ENCODE data around the gene ENPP1.

ENPP1 gene

DNA sequence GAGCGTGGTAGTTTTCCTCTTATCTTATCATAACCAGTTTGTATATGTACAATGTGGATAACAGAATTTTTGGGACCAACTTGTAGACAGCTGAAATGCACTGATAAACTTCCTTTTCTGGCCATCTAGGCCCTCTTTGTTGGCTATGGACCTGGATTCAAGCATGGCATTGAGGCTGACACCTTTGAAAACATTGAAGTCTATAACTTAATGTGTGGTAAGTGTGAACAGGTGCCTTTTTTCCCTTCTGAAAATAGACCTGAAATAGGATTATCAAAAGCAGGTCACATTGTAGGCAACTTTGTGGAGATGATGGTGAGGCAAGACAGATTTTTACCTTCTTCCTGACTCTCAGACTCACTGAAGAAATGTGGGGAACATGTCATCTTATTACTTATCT is 67.8 kb downstream of the ENPP1 start:
- Histone ChIP-seq H3K9me3 (ENCODE audit: control insufficient read depth in 2 of 2, low read length in 2 of 2) (no peaks in the 10 kb centered on the region), H3K27me3 (ENCODE audit: control insufficient read depth in 1 of 2, insufficient read depth in 2 of 2, low read length in 2 of 2) (no peaks in the 10 kb centered on the region), H3K9ac (ENCODE audit: low read length in 2 of 2) (no peak overlapping the region), H3K27ac (ENCODE audit: low read length) (no peak overlapping the region), H3K36me3 (ENCODE audit: control insufficient read depth in 2 of 2, insufficient read depth in 2 of 2, low read length in 2 of 2) (peaks cover under 1 to 4% of the 10 kb centered on the region in 2 donors), H3K4me3 (ENCODE audit: low read length in 2 of 2) (no peak overlapping the region), H3K4me1 (ENCODE audit: control insufficient read depth, insufficient read depth, low read length) (no peaks in the 10 kb centered on the region)

DNA sequence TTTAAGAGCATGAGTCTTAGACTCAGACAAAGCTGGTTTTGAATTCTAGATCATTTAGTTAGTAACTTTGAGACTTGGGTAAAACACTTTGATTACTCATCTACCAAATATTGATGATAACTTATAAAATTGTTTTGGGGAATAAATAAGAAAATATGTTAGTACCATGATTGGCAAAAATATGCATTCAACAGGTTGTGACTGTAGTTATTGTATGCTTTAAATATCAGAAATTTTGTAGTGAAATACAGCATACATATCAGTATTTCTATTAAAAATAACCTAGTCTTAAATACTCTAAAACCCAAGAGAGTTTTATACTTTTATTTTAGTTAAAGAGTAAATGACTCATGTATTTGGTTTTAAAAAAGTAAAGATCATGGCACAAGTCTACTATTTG is 68.7 kb downstream of the ENPP1 start:
- H3K9me3 ChIP-seq (ENCODE audit: control insufficient read depth in 2 of 2, low read length in 2 of 2), result no peaks in the 10 kb centered on the region
- peaks cover 3 to 4% of the 10 kb centered on the region in 2 donors for H3K36me3 ChIP-seq (ENCODE audit: control insufficient read depth in 2 of 2, insufficient read depth in 2 of 2, low read length in 2 of 2)
- no peak overlapping the region for H3K27ac ChIP-seq (ENCODE audit: low read length)

GRCh38 chr6:131877999-131878789 is 70.4 kb downstream of the ENPP1 start:
- H3K9ac ChIP-seq (ENCODE audit: low read length in 2 of 2), result no peak overlapping the region
- no peaks in the 10 kb centered on the region for H3K27me3 ChIP-seq (ENCODE audit: control insufficient read depth in 1 of 2, insufficient read depth in 2 of 2, low read length in 2 of 2)
- no peaks in the 10 kb centered on the region for H3K9me3 ChIP-seq (ENCODE audit: control insufficient read depth in 2 of 2, low read length in 2 of 2)
- no peak overlapping the region for H3K4me3 ChIP-seq (ENCODE audit: low read length in 2 of 2)
- no peak overlapping the region for H3K27ac ChIP-seq (ENCODE audit: low read length)
- H3K36me3 ChIP-seq (ENCODE audit: control insufficient read depth in 2 of 2, insufficient read depth in 2 of 2, low read length in 2 of 2), result peaks cover 3 to 4% of the 10 kb centered on the region in 2 donors
- H3K4me1 ChIP-seq (ENCODE audit: control insufficient read depth, insufficient read depth, low read length), result no peaks in the 10 kb centered on the region

More for the DNA sequence above, 68.7 kb downstream of the ENPP1 start:
- Histone ChIP-seq H3K4me1 (ENCODE audit: control insufficient read depth, insufficient read depth, low read length) (no peaks in the 10 kb centered on the region), H3K27me3 (ENCODE audit: control insufficient read depth in 1 of 2, insufficient read depth in 2 of 2, low read length in 2 of 2) (no peaks in the 10 kb centered on the region), H3K4me3 (ENCODE audit: low read length in 2 of 2) (no peak overlapping the region), H3K9ac (ENCODE audit: low read length in 2 of 2) (no peak overlapping the region)

DNA sequence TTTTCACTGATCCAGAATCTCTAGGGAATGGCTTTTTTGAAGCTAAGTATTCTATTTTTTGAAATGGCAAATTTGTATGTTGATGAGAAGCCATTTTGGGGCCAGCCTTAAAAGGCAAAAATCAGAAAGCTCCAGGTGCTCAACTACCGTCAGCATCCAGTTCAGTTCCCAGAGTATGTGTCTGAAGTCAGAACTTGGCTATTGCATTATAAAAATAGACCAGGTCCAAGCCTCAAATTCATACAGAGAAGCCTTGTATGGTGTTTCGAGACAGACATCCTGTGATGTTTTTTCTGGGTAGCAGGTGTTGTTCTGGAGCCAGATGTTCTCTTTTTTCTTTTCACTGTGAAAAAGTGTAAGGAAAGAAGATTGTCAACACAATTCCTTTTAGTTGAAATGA is 75.2 kb downstream of the ENPP1 start:
- peaks cover 3% of the 10 kb centered on the region in 2 donors for H3K36me3 ChIP-seq (ENCODE audit: control insufficient read depth in 2 of 2, insufficient read depth in 2 of 2, low read length in 2 of 2)
- H3K9me3 ChIP-seq (ENCODE audit: control insufficient read depth in 2 of 2, low read length in 2 of 2), result no peaks in the 10 kb centered on the region
- no peak overlapping the region for H3K4me3 ChIP-seq (ENCODE audit: low read length in 2 of 2)
- H3K27ac ChIP-seq (ENCODE audit: low read length), result no peak overlapping the region
- H3K27me3 ChIP-seq (ENCODE audit: control insufficient read depth in 1 of 2, insufficient read depth in 2 of 2, low read length in 2 of 2), result no peaks in the 10 kb centered on the region
- no peak overlapping the region for H3K9ac ChIP-seq (ENCODE audit: low read length in 2 of 2)
- no peaks in the 10 kb centered on the region for H3K4me1 ChIP-seq (ENCODE audit: control insufficient read depth, insufficient read depth, low read length)

- Histone ChIP-seq H3K27me3 (ENCODE audit: control insufficient read depth in 1 of 2, insufficient read depth in 2 of 2, low read length in 2 of 2) (no peaks in the 10 kb centered on the region), H3K4me3 (ENCODE audit: low read length in 2 of 2) (no peak overlapping the region), H3K9me3 (ENCODE audit: control insufficient read depth in 2 of 2, low read length in 2 of 2) (no peaks in the 10 kb centered on the region), H3K36me3 (ENCODE audit: control insufficient read depth in 2 of 2, insufficient read depth in 2 of 2, low read length in 2 of 2) (peaks cover 3 to 7% of the 10 kb centered on the region in 2 donors), H3K27ac (ENCODE audit: low read length) (no peak overlapping the region), H3K9ac (ENCODE audit: low read length in 2 of 2) (no peak overlapping the region), H3K4me1 (ENCODE audit: control insufficient read depth, insufficient read depth, low read length) (no peaks in the 10 kb centered on the region)
Observed at GRCh38 chr6:131885237-131885636, 77.4 kb downstream of the ENPP1 start.

GRCh38 chr6:131886517-131886916 is 78.7 kb downstream of the ENPP1 start:
- H3K4me1 ChIP-seq (ENCODE audit: control insufficient read depth, insufficient read depth, low read length), result no peaks in the 10 kb centered on the region
- H3K27me3 ChIP-seq (ENCODE audit: control insufficient read depth in 1 of 2, insufficient read depth in 2 of 2, low read length in 2 of 2), result no peaks in the 10 kb centered on the region
- H3K9me3 ChIP-seq (ENCODE audit: control insufficient read depth in 2 of 2, low read length in 2 of 2), result no peaks in the 10 kb centered on the region
- H3K4me3 ChIP-seq (ENCODE audit: low read length in 2 of 2), result no peak overlapping the region
- H3K27ac ChIP-seq (ENCODE audit: low read length), result no peak overlapping the region
- no peak overlapping the region for H3K9ac ChIP-seq (ENCODE audit: low read length in 2 of 2)
- H3K36me3 ChIP-seq (ENCODE audit: control insufficient read depth in 2 of 2, insufficient read depth in 2 of 2, low read length in 2 of 2), result peaks cover 3 to 7% of the 10 kb centered on the region in 2 donors

GRCh38 chr6:131890091-131890490 is 82.3 kb downstream of the ENPP1 start:
- no peaks in the 10 kb centered on the region for H3K9me3 ChIP-seq (ENCODE audit: control insufficient read depth in 2 of 2, low read length in 2 of 2)
- H3K27me3 ChIP-seq (ENCODE audit: control insufficient read depth in 1 of 2, insufficient read depth in 2 of 2, low read length in 2 of 2), result no peaks in the 10 kb centered on the region
- H3K27ac ChIP-seq (ENCODE audit: low read length), result no peak overlapping the region
- no peak overlapping the region for H3K4me3 ChIP-seq (ENCODE audit: low read length in 2 of 2)
- peaks cover 3 to 7% of the 10 kb centered on the region in 2 donors for H3K36me3 ChIP-seq (ENCODE audit: control insufficient read depth in 2 of 2, insufficient read depth in 2 of 2, low read length in 2 of 2)
- H3K9ac ChIP-seq (ENCODE audit: low read length in 2 of 2), result no peak overlapping the region
- H3K4me1 ChIP-seq (ENCODE audit: control insufficient read depth, insufficient read depth, low read length), result no peaks in the 10 kb centered on the region

- peaks cover 3 to 7% of the 10 kb centered on the region in 2 donors for H3K36me3 ChIP-seq (ENCODE audit: control insufficient read depth in 2 of 2, insufficient read depth in 2 of 2, low read length in 2 of 2)
- no peak overlapping the region for H3K4me3 ChIP-seq (ENCODE audit: low read length in 2 of 2)
- no peak overlapping the region for H3K9ac ChIP-seq (ENCODE audit: low read length in 2 of 2)
- H3K4me1 ChIP-seq (ENCODE audit: control insufficient read depth, insufficient read depth, low read length), result no peaks in the 10 kb centered on the region
- H3K27me3 ChIP-seq (ENCODE audit: control insufficient read depth in 1 of 2, insufficient read depth in 2 of 2, low read length in 2 of 2), result no peaks in the 10 kb centered on the region
- H3K9me3 ChIP-seq (ENCODE audit: control insufficient read depth in 2 of 2, low read length in 2 of 2), result no peaks in the 10 kb centered on the region
- no peak overlapping the region for H3K27ac ChIP-seq (ENCODE audit: low read length)
Observed at GRCh38 chr6:131893198-131893597, 85.4 kb downstream of the ENPP1 start.

- Histone ChIP-seq H3K9me3 (ENCODE audit: control insufficient read depth in 2 of 2, low read length in 2 of 2) (peaks cover 0 to 4% of the 10 kb centered on the region in 2 donors), H3K4me3 (ENCODE audit: low read length in 2 of 2) (no peak overlapping the region), H3K4me1 (ENCODE audit: control insufficient read depth, insufficient read depth, low read length) (no peaks in the 10 kb centered on the region), H3K36me3 (ENCODE audit: control insufficient read depth in 2 of 2, insufficient read depth in 2 of 2, low read length in 2 of 2) (peaks cover 0 to 3% of the 10 kb centered on the region in 2 donors), H3K9ac (ENCODE audit: low read length in 2 of 2) (no peak overlapping the region), H3K27ac (ENCODE audit: low read length) (no peak overlapping the region), H3K27me3 (ENCODE audit: control insufficient read depth in 1 of 2, insufficient read depth in 2 of 2, low read length in 2 of 2) (no peaks in the 10 kb centered on the region)
Observed at GRCh38 chr6:131894493-131895424, 86.9 kb downstream of the ENPP1 start.

- Histone ChIP-seq H3K4me1 (ENCODE audit: control insufficient read depth, insufficient read depth, low read length) (no peaks in the 10 kb centered on the region), H3K4me3 (ENCODE audit: low read length in 2 of 2) (no peak overlapping the region), H3K27me3 (ENCODE audit: control insufficient read depth in 1 of 2, insufficient read depth in 2 of 2, low read length in 2 of 2) (no peaks in the 10 kb centered on the region), H3K36me3 (ENCODE audit: control insufficient read depth in 2 of 2, insufficient read depth in 2 of 2, low read length in 2 of 2) (no peaks in the 10 kb centered on the region), H3K9ac (ENCODE audit: low read length in 2 of 2) (no peak overlapping the region), H3K9me3 (ENCODE audit: control insufficient read depth in 2 of 2, low read length in 2 of 2) (peaks cover 0 to 4% of the 10 kb centered on the region in 2 donors), H3K27ac (ENCODE audit: low read length) (no peak overlapping the region)
Observed at GRCh38 chr6:131897050-131897435, 89.2 kb downstream of the ENPP1 start.
